ENCODE data around the gene EVI5.

The EVI5 gene

DNA sequence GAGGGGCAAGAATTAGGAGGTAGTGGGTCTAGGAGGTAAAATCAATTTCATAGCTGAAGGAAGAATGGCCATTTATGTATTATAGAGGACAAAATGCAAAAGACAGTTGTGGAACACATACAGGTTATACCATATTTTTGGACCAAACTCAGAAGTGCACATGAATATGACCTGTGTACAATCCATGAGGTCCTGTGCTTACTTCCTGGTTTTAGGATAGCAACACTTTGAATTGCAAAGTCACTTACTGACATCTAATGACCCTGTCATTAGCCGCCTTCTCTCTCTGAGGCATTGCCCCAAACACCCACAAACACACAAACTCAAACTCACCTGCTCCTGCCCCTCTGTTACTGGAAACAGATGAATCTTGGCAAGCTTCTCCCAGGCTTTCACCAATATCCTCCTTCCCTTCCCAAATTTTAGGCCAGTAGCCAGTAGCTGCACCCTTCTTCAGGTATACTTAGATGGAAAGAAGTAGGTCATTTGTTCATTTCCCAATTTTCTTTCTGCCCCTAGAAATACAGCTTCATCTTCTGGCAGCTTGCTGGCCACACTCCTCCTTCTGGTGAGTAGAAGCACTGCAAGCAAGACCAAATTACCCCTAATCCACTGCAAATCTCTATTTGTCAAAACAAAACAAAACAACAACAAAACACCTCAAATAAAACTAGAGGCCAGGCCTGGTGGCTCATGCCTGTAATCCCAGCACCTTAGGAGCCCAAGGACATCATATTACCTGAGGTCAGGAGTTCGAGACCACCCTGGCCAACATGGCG is 33.3 kb upstream of the EVI5 start:
- no peaks in the 10 kb centered on the region for H3K36me3 ChIP-seq (ENCODE audit: control insufficient read depth, low read length)
- H3K79me2 ChIP-seq (ENCODE audit: control insufficient read depth, low read length) = no peaks in the 10 kb centered on the region
- no peaks in the 10 kb centered on the region for H4K20me1 ChIP-seq (ENCODE audit: control insufficient read depth, insufficient read depth, low read depth, low read length)
- H3K4me2 ChIP-seq (ENCODE audit: low read length) = no peak overlapping the region
- no peak overlapping the region for H3K27ac ChIP-seq (ENCODE audit: low read depth, low read length)
- H3K9me3 ChIP-seq (ENCODE audit: control insufficient read depth, insufficient read depth, low read length) = no peaks in the 10 kb centered on the region
- TF ChIP-seq CTCF (IDR thresholded peaks at IDR 0.05; ENCODE audit: low read depth, low read length, poor library complexity, severe bottlenecking) = peak; percentile 78
- no peak for TF ChIP-seq EZH2phosphoT487 (IDR thresholded peaks at IDR 0.05; ENCODE audit: borderline replicate concordance, low read length)
- no peaks in the 10 kb centered on the region for H3K4me1 ChIP-seq (ENCODE audit: control insufficient read depth, low read length)
- H3K9me2 ChIP-seq (replicated peaks; ENCODE audit: control insufficient read depth, low read length) = no peaks in the 10 kb centered on the region
- H3K27me3 ChIP-seq (ENCODE audit: control insufficient read depth, low read length) = peaks cover 5% of the 10 kb centered on the region
- no peak overlapping the region for H3K4me3 ChIP-seq (ENCODE audit: low read length)
- H3F3A ChIP-seq (ENCODE audit: control insufficient read depth, insufficient read depth) = no peaks in the 10 kb centered on the region

DNA sequence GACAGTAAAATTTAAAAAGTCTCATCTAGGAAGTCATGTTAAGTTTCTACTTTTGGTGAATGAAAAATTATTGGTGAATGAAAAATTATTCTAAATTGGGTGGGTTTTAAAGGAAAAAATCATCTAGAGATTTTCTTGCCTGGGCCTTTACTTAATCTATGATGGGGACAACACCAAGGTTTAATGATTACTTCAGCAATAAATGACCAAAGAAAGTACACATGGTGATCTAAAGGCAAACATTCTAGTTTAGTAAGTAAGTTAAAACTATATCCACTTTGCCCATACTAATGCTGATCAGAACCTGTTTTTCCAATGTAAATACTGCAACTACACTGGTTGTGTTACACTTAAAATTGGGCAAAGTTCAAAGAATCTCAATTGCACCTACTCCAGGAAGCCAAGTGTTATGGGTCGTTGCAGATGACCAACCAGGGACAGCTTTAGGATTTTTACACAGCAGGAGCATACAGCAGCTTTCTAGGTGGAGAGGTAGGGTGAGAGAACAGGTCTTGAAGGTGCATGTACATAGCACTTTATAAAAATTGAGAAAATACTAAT is 32.3 kb upstream of the EVI5 start:
- H3K4me3 ChIP-seq (ENCODE audit: low read length) = no peak overlapping the region

DNA sequence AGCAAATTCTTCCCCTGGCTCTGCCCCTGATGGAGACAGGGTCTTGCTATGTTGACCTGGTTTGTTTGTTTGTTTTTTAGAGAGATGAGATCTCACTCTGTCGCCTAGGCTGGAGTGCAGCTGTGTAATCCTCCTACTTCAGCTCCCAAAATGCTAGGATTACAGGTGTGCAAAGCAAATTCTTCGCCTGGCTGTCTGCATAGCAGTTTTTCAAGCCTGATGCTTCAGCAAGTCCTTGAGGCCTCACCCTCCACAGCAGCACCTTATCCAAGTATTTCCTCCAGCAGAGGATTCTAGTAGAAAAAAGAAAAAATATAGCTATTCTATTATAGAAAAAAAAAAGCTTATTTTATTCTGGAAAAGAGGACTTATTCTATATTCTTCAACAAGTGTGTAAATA is 31.8 kb upstream of the EVI5 start:
- no peak overlapping the region for H3K27ac ChIP-seq (ENCODE audit: low read depth, low read length)
- no peaks in the 10 kb centered on the region for H3K36me3 ChIP-seq (ENCODE audit: control insufficient read depth, low read length)
- no peak overlapping the region for H3K4me3 ChIP-seq (ENCODE audit: low read length)
- no peaks in the 10 kb centered on the region for H3K9me2 ChIP-seq (replicated peaks; ENCODE audit: control insufficient read depth, low read length)
- no peaks in the 10 kb centered on the region for H3K9me3 ChIP-seq (ENCODE audit: control insufficient read depth, insufficient read depth, low read length)
- no peaks in the 10 kb centered on the region for H3K79me2 ChIP-seq (ENCODE audit: control insufficient read depth, low read length)
- H3K4me2 ChIP-seq (ENCODE audit: low read length) = no peak overlapping the region
- peaks cover 5% of the 10 kb centered on the region for H3K27me3 ChIP-seq (ENCODE audit: control insufficient read depth, low read length)
- H3F3A ChIP-seq (ENCODE audit: control insufficient read depth, insufficient read depth) = no peaks in the 10 kb centered on the region
- TF ChIP-seq EZH2phosphoT487 (IDR thresholded peaks at IDR 0.05; ENCODE audit: borderline replicate concordance, low read length) (no peak), CTCF (IDR thresholded peaks at IDR 0.05; ENCODE audit: low read depth, low read length, poor library complexity, severe bottlenecking) (no peak)
- no peaks in the 10 kb centered on the region for H4K20me1 ChIP-seq (ENCODE audit: control insufficient read depth, insufficient read depth, low read depth, low read length)
- no peaks in the 10 kb centered on the region for H3K4me1 ChIP-seq (ENCODE audit: control insufficient read depth, low read length)

More for the DNA sequence above, 32.3 kb upstream of the EVI5 start:
- H3K9me3 ChIP-seq (ENCODE audit: control insufficient read depth, insufficient read depth, low read length) = no peaks in the 10 kb centered on the region
- H4K20me1 ChIP-seq (ENCODE audit: control insufficient read depth, insufficient read depth, low read depth, low read length) = no peaks in the 10 kb centered on the region
- no peaks in the 10 kb centered on the region for H3K79me2 ChIP-seq (ENCODE audit: control insufficient read depth, low read length)
- H3K27me3 ChIP-seq (ENCODE audit: control insufficient read depth, low read length) = peaks cover 5% of the 10 kb centered on the region
- no peaks in the 10 kb centered on the region for H3K4me1 ChIP-seq (ENCODE audit: control insufficient read depth, low read length)
- TF ChIP-seq CTCF (IDR thresholded peaks at IDR 0.05; ENCODE audit: low read depth, low read length, poor library complexity, severe bottlenecking) (no peak), EZH2phosphoT487 (IDR thresholded peaks at IDR 0.05; ENCODE audit: borderline replicate concordance, low read length) (no peak)
- no peaks in the 10 kb centered on the region for H3F3A ChIP-seq (ENCODE audit: control insufficient read depth, insufficient read depth)
- no peaks in the 10 kb centered on the region for H3K36me3 ChIP-seq (ENCODE audit: control insufficient read depth, low read length)
- no peak overlapping the region for H3K27ac ChIP-seq (ENCODE audit: low read depth, low read length)
- no peaks in the 10 kb centered on the region for H3K9me2 ChIP-seq (replicated peaks; ENCODE audit: control insufficient read depth, low read length)
- no peak overlapping the region for H3K4me2 ChIP-seq (ENCODE audit: low read length)
